Activated CD4-positive, alpha-beta T cell treated with anti-CD3 and anti-CD28 coated beads, Interleukin-2, amount 10 ng/mL, durations not matched to agents 7 days and 5 days (primary cell): ENCODE data around the gene KCTD13. TPM values are rescaled to one million over a fixed set of nuclear protein-coding genes. Genes with fewer than 3 reads are reported as not detected.
A peak's percentile ranks its signal among the peaks of the same experiment; 100 is the strongest.

Experiments used
- CTCF ChIA-PET: fragments of 350-600 bp; sonication (Branson Sonifier 250); formaldehyde crosslinking; loops from one replicate; lab custom pipeline; 2021; ENCODE audit warnings: antibody characterized with exemption; lab: Charles Lee
- POLR2A ChIA-PET: fragments of 350-600 bp; sonication (Branson Sonifier 250); formaldehyde crosslinking; loops from one replicate; lab custom pipeline; 2021; ENCODE audit warnings: antibody characterized with exemption; lab: Charles Lee
- DNase-seq: peaks from one replicate; pipeline ENCODE4 v3.0.0-alpha.2; 2020
- H3K27ac Mint-ChIP-seq: one replicate; pipeline ENCODE4 v1.8.0; 2021; ENCODE audit warnings: mild to moderate bottlenecking, moderate library complexity, mixed read lengths
- H3K27me3 Mint-ChIP-seq: one replicate; pipeline ENCODE4 v1.8.0; 2021; ENCODE audit warnings: mixed read lengths
- H3K36me3 Mint-ChIP-seq: one replicate; pipeline ENCODE4 v1.8.0; 2021; ENCODE audit warnings: low read depth, mixed read lengths
- H3K4me1 Mint-ChIP-seq: one replicate; pipeline ENCODE4 v1.8.0; 2021; ENCODE audit warnings: mixed read lengths
- H3K4me3 Mint-ChIP-seq: one replicate; pipeline ENCODE4 v1.8.0; 2021; ENCODE audit warnings: mild to moderate bottlenecking, moderate library complexity, mixed read lengths
- H3K9me3 Mint-ChIP-seq: one replicate; pipeline ENCODE4 v1.8.0; 2021; ENCODE audit warnings: mixed read lengths
- total RNA-seq, 2 experiments: library from RNA; stranded (reverse); gene quantifications; one replicate each; pipeline ENCODE4 v1.2.3, GENCODE V29; 2021

Gene KCTD13
- total RNA-seq, 2 experiments from 2014 or later, result 28.4 to 36.1 TPM

GRCh38 chr16:29863669-29863984 is 62.4 kb downstream of the KCTD13 start:
- H3K4me3 Mint-ChIP-seq, result peak overlapping the region; percentile 98
- H3K27me3 Mint-ChIP-seq, result no peaks in the 10 kb centered on the region
- peaks cover 31% of the 10 kb centered on the region for H3K4me1 Mint-ChIP-seq
- ChIA-PET CTCF (interaction anchor here (0.6 to 2.2 kb wide), 12 partner anchors 9 to 109 kb away, joined by 3 to 4 read pairs (median 3); partner anchors contain the start of gene MVP), POLR2A (no interaction called here)
- no peak for DNase-seq
- H3K27ac Mint-ChIP-seq, result peak overlapping the region; percentile 100
- H3K9me3 Mint-ChIP-seq, result no peaks in the 10 kb centered on the region
- peaks cover 16% of the 10 kb centered on the region for H3K36me3 Mint-ChIP-seq

DNA sequence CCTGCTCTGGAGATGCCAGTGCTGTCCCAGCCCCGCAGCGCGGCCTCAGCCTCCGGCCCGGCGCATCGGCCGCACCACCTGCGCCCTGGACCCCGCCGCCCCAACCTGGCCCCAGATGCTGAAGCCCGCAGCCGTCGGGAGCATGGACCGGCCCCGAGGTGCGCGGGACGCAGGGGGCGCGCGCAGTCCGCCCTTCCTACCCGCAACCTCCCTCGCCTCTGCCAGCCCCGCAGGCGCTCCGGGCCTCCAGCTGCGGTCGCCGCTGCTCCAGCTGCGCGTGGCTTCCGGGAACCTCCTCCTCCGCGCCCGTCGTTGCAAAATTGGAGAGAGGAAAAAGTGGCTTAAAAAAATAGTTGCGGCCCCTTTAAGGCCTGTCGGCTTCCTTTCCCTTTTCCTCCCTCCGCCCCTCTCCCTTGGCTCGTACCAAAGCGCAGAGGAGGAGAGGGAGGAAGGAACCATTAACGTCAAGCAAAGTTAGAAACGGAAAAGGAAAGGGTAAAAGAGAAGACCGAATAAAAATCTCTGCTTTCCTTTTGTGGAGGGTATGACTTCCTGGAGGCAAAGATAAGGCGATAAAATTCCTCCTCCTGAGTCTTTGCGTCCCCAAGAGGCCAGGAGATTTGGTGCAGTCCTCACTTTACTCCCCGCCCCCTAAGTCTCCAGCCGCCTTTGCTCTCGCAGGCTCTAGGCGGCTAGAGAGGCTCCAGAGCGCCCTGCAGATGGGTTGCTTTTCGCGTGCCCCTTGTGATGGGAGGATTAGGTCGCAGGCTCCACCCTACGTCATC is 63.0 kb downstream of the KCTD13 start, which contains the start of gene CDIPT:
Gene CDIPT, minus strand, starts transcription at position 343 of the 785 bp plus-strand sequence. CDS start 369 bp downstream, outside the sequence.
- peak within 1 kb of the TSS; percentile 98 for H3K4me3 Mint-ChIP-seq

DNA sequence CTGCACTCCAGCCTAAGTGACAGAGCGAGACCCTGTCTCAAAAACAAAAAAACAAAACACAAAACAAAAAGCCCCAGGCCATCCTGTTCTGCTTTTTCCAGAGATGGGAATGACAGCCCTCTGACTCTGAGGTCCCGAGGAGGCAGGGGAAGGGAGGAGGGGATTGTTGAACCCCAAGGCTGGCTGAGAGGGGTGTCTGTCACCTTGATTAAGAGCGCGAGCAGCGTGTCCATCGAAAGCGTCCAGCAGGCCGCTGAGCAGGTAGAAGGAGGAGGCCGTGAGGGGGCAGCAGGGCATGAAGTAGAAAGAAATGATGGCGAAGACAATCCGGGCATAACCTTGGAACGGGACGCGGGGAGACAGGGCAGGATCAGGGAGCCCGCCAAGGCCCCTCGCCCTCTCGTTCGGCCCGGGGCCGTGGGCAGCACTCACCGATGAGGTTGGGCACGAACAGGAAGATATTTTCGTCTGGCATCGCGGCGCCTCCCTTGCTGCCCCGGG is 63.6 kb downstream of the KCTD13 start:
- CTCF ChIA-PET, result interaction anchor here (0.8 to 2.2 kb wide), 4 partner anchors 14 to 110 kb away, joined by 3 to 4 read pairs (median 4); no protein-coding TSS in a partner anchor

More for the DNA sequence above, 63.0 kb downstream of the KCTD13 start, which contains the start of gene CDIPT:
- Mint-ChIP-seq H3K27me3 (no peaks in the 10 kb centered on the region), H3K4me1 (peaks cover 31% of the 10 kb centered on the region), H3K27ac (peak within 1 kb of the TSS; percentile 100), H3K9me3 (no peaks in the 10 kb centered on the region), H3K36me3 (peaks cover 20% of the 10 kb centered on the region)
- DNase-seq, result peak; percentile 95
- CTCF ChIA-PET, result interaction anchor here (0.6 to 2.2 kb wide), 11 partner anchors 8 to 109 kb away, joined by 3 to 4 read pairs (median 3); partner anchors contain the start of gene MVP
- POLR2A ChIA-PET, result no interaction called here

DNA sequence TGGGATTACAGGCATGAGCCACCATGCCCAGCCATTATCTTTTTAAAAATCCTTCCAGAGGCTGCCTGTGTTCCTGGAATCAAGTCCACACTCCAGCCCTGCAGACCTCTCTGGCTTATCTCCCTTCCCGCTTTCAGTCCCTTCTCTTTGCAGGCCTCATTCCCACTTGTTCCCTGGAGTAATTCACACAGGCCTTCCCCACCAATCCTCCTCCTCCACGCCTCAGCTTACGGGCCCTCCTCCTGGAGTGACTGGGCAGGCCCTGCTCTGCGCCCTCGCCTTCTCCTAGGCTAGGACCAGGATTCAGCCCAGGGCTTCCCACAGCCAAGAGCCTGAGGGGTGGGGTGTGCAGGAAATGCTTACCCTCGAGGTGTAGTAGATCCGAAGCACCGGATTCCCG is 65.8 kb downstream of the KCTD13 start:
- H3K4me1 Mint-ChIP-seq, result peaks cover 29% of the 10 kb centered on the region
- CTCF ChIA-PET, result interaction anchor here (0.9 kb wide), 1 partner anchor 174 kb away, joined by 3 read pairs; no protein-coding TSS in a partner anchor
- H3K9me3 Mint-ChIP-seq, result no peaks in the 10 kb centered on the region
- POLR2A ChIA-PET, result no interaction called here
- DNase-seq, result no peak
- H3K4me3 Mint-ChIP-seq, result no peak overlapping the region
- H3K27ac Mint-ChIP-seq, result peak overlapping the region; percentile 54
- H3K27me3 Mint-ChIP-seq, result no peaks in the 10 kb centered on the region
- H3K36me3 Mint-ChIP-seq, result peaks cover 24% of the 10 kb centered on the region

More for the DNA sequence above, 63.6 kb downstream of the KCTD13 start:
- POLR2A ChIA-PET, result no interaction called here
- H3K27ac Mint-ChIP-seq, result peak overlapping the region; percentile 100
- peaks cover 21% of the 10 kb centered on the region for H3K36me3 Mint-ChIP-seq
- peak overlapping the region; percentile 98 for H3K4me3 Mint-ChIP-seq
- DNase-seq, result peak; percentile 22
- no peaks in the 10 kb centered on the region for H3K27me3 Mint-ChIP-seq
- H3K9me3 Mint-ChIP-seq, result no peaks in the 10 kb centered on the region
- peaks cover 29% of the 10 kb centered on the region for H3K4me1 Mint-ChIP-seq

DNA sequence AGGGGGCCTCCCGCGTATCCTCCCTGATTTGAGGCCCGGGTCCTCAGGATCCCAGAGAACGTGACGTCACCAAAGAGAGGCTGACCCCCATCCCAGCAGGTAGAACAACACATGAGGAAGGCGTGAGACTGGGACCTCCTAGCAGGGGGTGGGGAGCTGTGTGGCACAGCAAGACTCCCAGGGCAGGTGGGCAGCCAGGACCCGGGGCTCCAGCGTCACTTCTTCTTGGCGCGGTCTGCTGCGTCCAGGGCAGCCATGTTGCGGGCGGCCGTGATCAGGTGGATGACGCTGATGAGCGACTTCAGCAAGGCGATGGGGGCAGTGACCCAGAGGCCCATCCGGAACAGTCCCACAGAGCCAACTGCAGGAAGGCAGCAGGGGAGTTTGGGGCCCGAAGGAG is 67.1 kb downstream of the KCTD13 start:
- CTCF ChIA-PET, result interaction anchor here (0.8 to 3.3 kb wide), 4 partner anchors 10 to 114 kb away, joined by 3 to 14 read pairs (median 3); partner anchors contain the start of gene SEZ6L2
- H3K4me3 Mint-ChIP-seq, result no peak overlapping the region
- no peaks in the 10 kb centered on the region for H3K27me3 Mint-ChIP-seq

GRCh38 chr16:29858149-29858849 is 67.7 kb downstream of the KCTD13 start:
- no peaks in the 10 kb centered on the region for H3K27me3 Mint-ChIP-seq
- H3K4me1 Mint-ChIP-seq, result peaks cover 22% of the 10 kb centered on the region
- peaks cover 24% of the 10 kb centered on the region for H3K36me3 Mint-ChIP-seq
- H3K9me3 Mint-ChIP-seq, result no peaks in the 10 kb centered on the region
- peak overlapping the region; percentile 64 for H3K27ac Mint-ChIP-seq
- POLR2A ChIA-PET, result no interaction called here
- no peak overlapping the region for H3K4me3 Mint-ChIP-seq
- DNase-seq, result no peak
- CTCF ChIA-PET, result interaction anchor here (0.5 to 3.3 kb wide), 4 partner anchors 10 to 649 kb away, joined by 3 to 14 read pairs (median 3); partner anchors contain the start of gene SEZ6L2

More for the DNA sequence above, 67.1 kb downstream of the KCTD13 start:
- H3K27ac Mint-ChIP-seq, result no peak overlapping the region
- no peaks in the 10 kb centered on the region for H3K9me3 Mint-ChIP-seq
- no peak for DNase-seq
- peaks cover 25% of the 10 kb centered on the region for H3K4me1 Mint-ChIP-seq
- H3K36me3 Mint-ChIP-seq, result peaks cover 24% of the 10 kb centered on the region
- POLR2A ChIA-PET, result interaction anchor here (0.6 kb wide), 1 partner anchor 8 kb away, joined by 4 read pairs; no protein-coding TSS in a partner anchor

DNA sequence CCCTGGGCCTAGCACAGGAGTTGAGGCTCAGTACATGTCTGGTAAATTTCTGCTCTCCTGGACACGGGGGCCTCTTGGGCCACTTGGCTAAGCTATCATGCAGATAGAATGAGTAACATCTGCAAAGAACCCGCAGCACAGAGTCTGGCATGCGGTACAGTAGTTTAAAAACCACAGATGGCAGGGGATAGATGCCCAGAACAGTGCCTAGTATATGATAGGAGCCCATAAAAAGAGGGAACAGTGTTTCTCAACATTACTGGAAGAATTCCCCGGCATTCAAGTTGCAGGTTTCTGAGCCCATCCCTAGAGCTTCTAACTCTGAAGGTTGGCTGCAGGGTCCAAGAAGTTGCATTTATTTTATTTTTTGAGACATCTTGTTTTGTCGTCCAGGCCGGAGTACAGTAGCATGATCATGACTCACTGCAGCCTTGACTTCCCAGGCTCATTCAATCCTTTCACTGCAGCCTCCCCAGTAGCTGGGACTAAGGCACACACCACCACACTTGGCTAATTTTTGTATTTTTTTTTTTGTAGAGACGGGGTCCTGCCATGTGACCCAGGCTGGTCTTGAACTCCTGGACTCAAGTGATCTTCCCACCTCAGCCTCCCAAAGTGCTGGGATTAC is 68.8 kb downstream of the KCTD13 start:
- no peak for DNase-seq
- H3K4me1 Mint-ChIP-seq, result peaks cover 16% of the 10 kb centered on the region
- H3K27me3 Mint-ChIP-seq, result no peaks in the 10 kb centered on the region
- no peak overlapping the region for H3K27ac Mint-ChIP-seq
- ChIA-PET POLR2A (no interaction called here), CTCF (interaction anchor here (0.5 to 3.3 kb wide), 2 partner anchors 9 to 651 kb away, joined by 3 to 14 read pairs; no protein-coding TSS in a partner anchor)
- no peak overlapping the region for H3K4me3 Mint-ChIP-seq
- peaks cover 24% of the 10 kb centered on the region for H3K36me3 Mint-ChIP-seq
- no peaks in the 10 kb centered on the region for H3K9me3 Mint-ChIP-seq

Other genes starting within 250 kb of the KCTD13 start
- 1 to 10 TPM; 3.9 to 4.8 TPM for gene QPRT, start 247.0 kb downstream of the KCTD13 start, total RNA-seq
- 10 to 100 TPM; 88.3 to 92.3 TPM for gene C16orf54, start 180.2 kb downstream of the KCTD13 start, total RNA-seq
- not detected for gene ZG16, start 148.0 kb downstream of the KCTD13 start, total RNA-seq
- 100 to 1,000 TPM; 244 to 253 TPM for gene KIF22, start 135.5 kb downstream of the KCTD13 start, total RNA-seq
- 100 to 1,000 TPM; 528 to 590 TPM for gene MAZ, start 119.7 kb downstream of the KCTD13 start, total RNA-seq
- 1 to 10 TPM in 1 of 2 experiments, under 1 TPM in 1; 0.98 to 1.3 TPM for gene PRRT2, start 114.0 kb downstream of the KCTD13 start, total RNA-seq
- gene PAGR1, start 110.1 kb downstream of the KCTD13 start, total RNA-seq, result 10 to 100 TPM; 26.8 to 29.6 TPM
- gene MVP, start 105.8 kb downstream of the KCTD13 start, total RNA-seq, result 100 to 1,000 TPM; 177 to 187 TPM
- gene CDIPT, start 63.0 kb downstream of the KCTD13 start, total RNA-seq, result 10 to 100 TPM; 62.5 to 82.1 TPM
- not detected for gene SEZ6L2, start 26.7 kb downstream of the KCTD13 start, total RNA-seq
- gene ASPHD1, start 25.7 kb downstream of the KCTD13 start, total RNA-seq, result not detected
- gene TMEM219, start 35.9 kb upstream of the KCTD13 start, total RNA-seq, result 10 to 100 TPM; 57.8 to 60.5 TPM
- gene TAOK2, start 47.6 kb upstream of the KCTD13 start, total RNA-seq, result 10 to 100 TPM; 47.7 to 48.8 TPM
- 10 to 100 TPM; 37.0 to 45.0 TPM for gene HIRIP3, start 69.4 kb upstream of the KCTD13 start, total RNA-seq
- gene INO80E, start 70.0 kb upstream of the KCTD13 start, total RNA-seq, result 100 to 1,000 TPM; 113 to 134 TPM
- under 1 TPM; 0.19 to 0.30 TPM for gene DOC2A, start 84.8 kb upstream of the KCTD13 start, total RNA-seq
- gene C16orf92, start 97.0 kb upstream of the KCTD13 start, total RNA-seq, result not detected
- 1 to 10 TPM; 7.1 to 7.2 TPM for gene TLCD3B, start 105.0 kb upstream of the KCTD13 start, total RNA-seq
- 1,000 to 10,000 TPM; 1,139 to 1,329 TPM for gene ALDOA, start 139.5 kb upstream of the KCTD13 start, total RNA-seq
- gene PPP4C, start 149.8 kb upstream of the KCTD13 start, total RNA-seq, result 100 to 1,000 TPM; 129 to 136 TPM
- gene TBX6, start 165.7 kb upstream of the KCTD13 start, total RNA-seq, result 1 to 10 TPM; 1.2 to 1.7 TPM
- 10 to 100 TPM; 50.7 to 55.4 TPM for gene YPEL3, start 170.0 kb upstream of the KCTD13 start, total RNA-seq
- gene GDPD3, start 187.3 kb upstream of the KCTD13 start, total RNA-seq, result 10 to 100 TPM; 11.8 to 13.2 TPM
- gene MAPK3, start 197.0 kb upstream of the KCTD13 start, total RNA-seq, result 10 to 100 TPM; 65.4 to 69.2 TPM